Stimulated activated CD8-positive, alpha-beta memory T cell treated with anti-CD3 and anti-CD28 coated beads, Interleukin-4, amount 100 ng/mL, for 1 hour (primary cell): ENCODE data around the gene GABBR2.
"Not testable (repeated sequence)": the region's sequence is repeated elsewhere in the genome, so short reads cannot be mapped to it uniquely, and the experiment has no call there.

Experiments used
- DNase-seq, 2 donors: peaks; one replicate each; pipeline ENCODE4 v3.0.0-alpha.2; 2020; ENCODE audit warnings: low read depth in 2 of 2, low spot score in 1 of 2

The GABBR2 gene

GRCh38 chr9:98304381-98304780 is 404.4 kb downstream of the GABBR2 start:
- no peak for DNase-seq

DNA sequence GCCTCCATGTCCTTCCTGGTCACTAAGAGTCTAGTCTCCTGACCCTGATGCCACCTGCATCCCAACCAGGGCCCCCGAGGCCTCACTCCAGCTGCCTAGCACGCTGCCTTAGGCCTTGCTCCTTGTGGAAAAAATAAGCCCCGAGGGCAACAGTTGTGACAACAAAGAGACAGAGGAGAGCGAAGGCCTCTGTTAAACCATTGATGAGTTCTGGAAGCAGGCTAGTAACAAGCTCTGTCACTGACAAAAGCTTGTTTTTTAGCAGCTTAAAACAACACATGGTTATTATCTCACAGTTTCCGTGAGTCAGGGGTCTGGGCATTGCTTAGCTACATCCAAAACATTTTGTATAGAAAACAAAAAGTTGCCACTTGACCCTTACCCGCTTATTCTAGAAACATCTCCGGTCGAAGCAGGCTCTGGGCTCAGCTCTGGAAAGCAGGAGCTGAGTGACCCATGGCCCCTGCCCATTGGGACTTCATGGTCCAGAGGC is 405.1 kb downstream of the GABBR2 start:
- no peak for DNase-seq

DNA sequence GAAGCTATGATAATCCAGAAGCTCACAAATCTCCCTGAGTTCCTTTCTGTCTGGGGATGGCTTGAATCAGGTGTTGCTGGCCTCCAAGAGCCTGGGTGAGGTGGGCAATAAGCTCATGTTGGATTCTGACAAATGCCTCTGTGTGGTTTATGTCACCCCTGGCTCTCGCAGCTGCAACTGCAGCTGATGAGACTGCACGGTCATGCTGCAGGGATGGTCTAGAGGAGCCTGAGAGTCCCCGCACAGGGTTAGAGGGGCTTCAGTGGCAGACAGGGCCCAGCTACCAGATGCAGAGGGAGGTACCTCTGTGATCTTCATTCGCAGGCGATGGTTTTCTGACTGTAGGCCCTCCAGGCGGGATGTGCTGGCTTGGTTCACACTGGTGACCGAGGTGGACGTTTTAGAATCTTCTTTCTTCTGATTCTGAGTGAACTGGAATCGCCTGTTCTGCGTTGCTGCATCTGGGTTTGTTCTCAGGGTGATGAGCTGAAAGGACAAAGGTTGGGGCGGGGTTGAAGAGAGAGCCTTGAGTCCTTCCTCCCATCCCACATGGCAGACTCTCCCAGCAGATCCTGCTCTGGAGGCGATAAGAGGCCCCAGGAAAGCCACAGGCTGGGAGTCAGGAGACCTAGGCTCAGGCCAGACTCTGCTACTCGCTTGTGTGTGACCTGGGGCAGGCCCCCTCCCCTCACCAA is 405.6 kb downstream of the GABBR2 start:
- no peak for DNase-seq

GRCh38 chr9:98302150-98302549 is 406.6 kb downstream of the GABBR2 start:
- DNase-seq: no peak

DNA sequence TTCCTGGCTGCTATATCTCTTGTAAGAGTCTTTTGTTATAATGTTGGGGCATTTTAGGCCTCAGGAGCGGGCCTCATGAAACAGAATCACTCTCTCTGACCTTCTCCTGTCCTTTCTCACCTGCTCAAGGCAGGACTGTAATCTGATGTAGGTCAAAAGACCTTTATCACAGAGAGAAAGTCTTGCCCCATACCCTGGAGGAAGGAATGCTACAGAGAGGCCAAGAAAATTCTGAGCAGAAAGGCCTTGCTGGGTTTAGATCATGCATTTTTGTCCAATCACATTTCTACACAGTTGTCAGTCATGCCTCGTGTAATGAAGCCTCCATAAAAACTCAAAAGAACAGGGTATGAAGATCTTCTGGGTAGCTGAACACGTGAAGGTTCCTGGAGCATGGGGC is 408.1 kb downstream of the GABBR2 start:
- DNase-seq: no peak

DNA sequence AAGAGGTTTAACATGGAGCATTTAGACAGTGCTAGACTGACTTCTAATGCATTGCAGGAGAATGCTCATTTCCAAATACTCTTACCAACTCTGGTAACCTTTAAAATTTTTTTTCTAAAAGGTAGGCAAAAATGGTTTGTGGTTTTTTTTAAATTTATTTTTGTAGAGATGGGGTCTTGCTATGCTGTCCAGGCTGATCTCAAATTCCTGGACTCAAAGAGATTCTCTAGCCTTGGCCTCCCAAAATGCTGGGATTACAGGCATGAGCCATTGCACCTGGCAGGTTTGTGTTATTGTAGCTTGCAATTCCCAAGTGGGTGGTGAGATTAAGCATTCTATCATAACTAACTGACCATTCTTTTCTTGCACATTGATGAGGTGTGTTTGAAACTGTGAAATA is 410.3 kb downstream of the GABBR2 start:
- DNase-seq: no peak

- no peak for DNase-seq
These were observed 412.9 kb downstream of the GABBR2 start for GRCh38 chr9:98295824-98296223.

DNA sequence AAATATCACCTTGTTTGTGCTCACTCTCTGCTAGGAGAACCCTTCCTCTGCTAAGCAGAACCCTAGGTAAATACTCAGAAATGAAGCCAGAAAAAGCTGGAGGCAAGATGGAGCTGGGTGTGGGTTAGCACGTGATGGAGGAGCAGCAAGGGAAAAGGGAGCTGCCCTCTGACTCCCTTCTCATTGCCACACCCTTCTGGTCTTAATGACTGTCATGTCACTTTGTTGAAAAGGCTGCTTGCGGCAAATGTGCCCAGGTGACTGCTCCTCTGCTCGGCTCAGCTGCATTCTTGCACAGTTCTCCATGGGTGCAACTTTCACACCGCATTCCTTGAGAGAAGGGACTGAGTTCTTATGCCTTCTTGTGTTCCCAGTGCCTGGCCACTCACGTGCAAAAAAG is 416.9 kb downstream of the GABBR2 start:
- no peak for DNase-seq

GRCh38 chr9:98290411-98290810 is 418.3 kb downstream of the GABBR2 start:
- no peak for DNase-seq

DNA sequence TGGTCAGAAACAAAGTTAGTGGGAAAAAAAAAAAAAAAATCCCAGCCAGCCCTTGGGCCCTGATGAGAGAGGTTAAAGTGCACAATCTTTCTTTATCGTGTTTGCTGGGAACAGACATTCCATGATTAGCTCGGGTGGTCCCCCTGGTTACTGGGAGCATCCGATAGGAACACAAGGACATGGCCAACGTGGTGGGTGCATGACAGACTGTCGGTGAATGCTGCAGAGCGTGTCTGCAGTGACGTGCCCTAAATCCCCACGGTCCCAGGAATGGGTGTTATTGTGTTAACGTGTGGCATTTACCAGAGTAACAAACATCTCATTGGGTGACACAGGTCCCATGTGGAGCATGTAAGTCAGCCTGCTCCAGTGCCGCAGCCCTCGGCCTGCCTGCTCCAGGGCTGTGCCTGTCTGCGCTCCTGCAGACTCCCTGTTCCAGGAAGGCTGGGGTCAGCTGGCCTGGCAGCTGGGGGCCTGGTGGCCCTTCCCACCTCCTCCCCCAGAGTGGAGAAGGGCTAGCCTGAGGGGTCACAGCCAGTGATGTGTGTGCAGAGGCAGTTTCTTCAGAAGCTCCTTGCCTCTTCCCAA is 419.0 kb downstream of the GABBR2 start:
- DNase-seq: no peak

DNA sequence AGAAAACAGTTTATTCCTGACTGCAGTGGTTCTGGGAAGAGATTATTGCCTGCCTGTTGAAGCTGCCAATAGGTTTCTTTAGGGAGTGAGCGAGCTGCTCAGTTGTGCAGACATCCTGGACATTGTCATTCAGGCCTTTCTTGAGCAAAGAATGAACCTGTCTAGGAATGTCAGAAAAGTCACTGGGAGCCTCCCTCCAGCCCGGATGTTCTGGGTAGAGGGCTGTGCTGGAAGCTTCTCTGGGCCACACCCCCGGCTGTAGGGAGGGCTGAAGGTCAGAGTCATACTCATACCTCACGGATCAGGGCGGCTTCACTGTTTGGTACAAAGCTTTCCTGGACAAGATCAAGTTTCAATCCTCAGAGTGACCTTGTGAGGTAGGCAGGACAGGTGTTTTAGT is 419.9 kb downstream of the GABBR2 start:
- no peak for DNase-seq

GRCh38 chr9:98287384-98287783 is 421.4 kb downstream of the GABBR2 start:
- no peak for DNase-seq

DNA sequence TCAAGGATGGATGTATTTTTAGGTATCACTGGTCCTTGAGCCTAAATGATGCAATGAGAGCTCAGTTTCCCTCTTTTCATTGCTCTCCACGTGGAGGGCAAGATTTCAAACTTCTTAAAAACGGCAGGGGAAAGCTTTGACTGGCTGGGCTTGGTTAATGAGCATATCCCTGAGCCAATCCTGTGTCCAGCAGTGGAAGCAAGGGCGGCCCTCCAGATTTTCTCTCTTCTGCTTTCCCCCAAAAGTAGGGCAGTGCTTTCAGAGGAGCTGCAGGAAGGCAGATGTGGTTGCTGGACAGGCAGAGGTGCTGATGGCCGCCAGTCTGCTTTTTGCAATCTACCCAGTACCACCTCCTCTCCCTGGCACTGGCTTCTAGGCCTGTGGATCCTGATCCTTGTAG is 423.3 kb downstream of the GABBR2 start:
- DNase-seq: no peak

DNA sequence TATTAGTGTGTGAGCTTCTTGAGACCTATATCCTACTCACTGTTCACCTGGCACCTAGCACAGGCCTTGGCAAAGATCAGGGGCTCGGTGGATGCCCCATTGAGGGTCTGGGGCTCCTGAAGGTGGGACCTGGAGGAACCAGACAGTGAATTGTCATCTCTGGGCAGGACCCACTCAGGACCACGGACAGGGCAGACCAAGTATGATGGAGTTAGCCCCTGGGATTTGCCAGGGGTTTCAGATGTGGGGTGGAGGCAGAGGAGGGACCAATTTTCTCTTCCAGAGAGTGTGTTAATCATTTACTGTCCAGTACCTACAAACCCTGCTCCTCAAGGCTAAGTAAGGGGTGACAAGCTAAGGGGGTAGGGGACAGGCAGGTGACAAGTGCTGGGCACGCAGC is 424.0 kb downstream of the GABBR2 start:
- DNase-seq: no peak

- DNase-seq: not testable (repeated sequence)
These were observed 425.6 kb downstream of the GABBR2 start for GRCh38 chr9:98283143-98283542.

GRCh38 chr9:98281281-98281680 is 427.5 kb downstream of the GABBR2 start:
- DNase-seq: no peak

DNA sequence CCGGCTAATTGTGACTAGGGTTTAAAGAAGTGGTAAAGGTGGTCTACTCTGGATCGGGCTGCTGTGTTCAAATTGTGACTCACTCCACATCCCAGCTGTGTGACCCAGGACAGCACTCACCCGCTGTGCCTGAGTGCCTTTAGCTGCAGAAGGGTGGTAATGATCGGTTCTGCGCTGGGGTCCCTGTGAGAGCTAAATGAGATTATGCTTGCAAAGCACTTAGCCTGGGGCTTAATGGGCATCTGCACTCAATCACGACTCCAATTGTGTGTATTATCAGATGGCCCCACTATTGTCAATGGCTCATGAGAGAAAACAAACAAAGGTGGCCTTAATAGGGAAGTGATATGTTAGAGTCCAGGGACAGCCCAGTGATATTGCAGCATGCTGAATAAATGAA is 428.2 kb downstream of the GABBR2 start:
- DNase-seq: no peak

DNA sequence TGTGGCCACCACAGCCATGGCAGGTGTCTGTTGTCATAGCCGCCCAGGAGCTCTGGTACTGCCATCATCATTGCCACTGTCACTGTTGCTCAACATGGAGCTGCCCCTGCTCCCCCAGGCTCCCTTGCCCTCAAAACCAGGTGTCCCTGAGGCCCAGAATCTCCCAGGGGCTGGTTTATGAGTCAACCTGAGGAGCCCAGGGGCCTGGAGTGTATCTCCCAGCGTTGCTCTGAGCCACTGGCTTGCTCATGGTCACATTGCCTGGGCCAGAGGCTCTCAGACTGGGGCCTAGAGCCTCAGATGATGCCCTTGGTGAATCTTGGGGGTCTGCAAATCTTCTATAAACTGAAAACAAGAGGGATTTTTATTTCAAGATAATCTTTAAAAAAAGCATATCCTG is 428.6 kb downstream of the GABBR2 start:
- DNase-seq: no peak

DNA sequence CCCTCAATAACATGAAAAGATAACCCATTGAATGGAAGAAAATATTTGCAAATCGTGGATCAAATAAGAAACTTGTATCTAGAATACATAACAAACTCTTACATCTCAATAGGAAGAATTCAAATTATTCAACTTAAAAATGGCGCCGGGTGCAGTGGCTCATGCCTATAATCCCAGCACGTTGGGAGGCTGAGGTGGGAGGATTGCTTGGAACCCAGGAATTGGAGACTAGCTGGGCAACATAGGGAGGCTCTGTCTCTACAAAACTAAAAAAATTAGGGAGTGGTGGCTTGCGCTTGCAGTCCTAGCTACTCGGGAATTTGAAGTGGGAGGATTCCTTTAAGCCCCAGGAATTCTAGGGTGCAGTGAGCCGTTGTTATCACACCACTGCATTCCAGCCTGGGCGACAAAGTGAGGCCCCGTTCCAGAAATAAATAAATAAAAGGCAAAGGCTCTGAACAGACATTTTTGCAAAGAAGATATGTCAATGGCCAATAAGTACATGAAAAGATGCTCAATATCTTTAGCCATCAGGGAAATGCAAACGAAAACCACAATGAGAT is 431.7 kb downstream of the GABBR2 start:
- no peak for DNase-seq

DNA sequence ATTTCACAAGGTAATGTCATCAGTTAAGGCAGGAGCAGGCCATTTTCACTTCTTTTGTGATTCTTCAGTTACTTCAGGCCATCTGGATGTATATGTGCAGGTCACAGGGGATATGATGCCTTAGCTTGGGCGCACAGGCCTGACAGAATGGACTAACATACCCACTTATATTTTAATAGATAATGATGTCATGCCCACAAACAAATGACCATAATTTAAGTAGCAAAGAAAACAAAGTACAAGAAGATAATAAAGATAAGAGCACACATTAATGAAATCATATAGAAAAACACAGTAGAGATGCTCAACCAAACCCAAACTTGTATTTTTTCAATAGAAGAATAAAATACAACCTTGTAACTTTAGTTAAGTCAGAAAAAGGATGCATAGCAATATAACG is 433.6 kb downstream of the GABBR2 start:
- DNase-seq: no peak

GRCh38 chr9:98272083-98272482 is 436.7 kb downstream of the GABBR2 start:
- DNase-seq: no peak

- no peak for DNase-seq
These were observed 437.3 kb downstream of the GABBR2 start for GRCh38 chr9:98271479-98271878.

GRCh38 chr9:98270284-98270683 is 438.5 kb downstream of the GABBR2 start:
- not testable (repeated sequence) for DNase-seq
